OCI-LY3 (cell line): ENCODE results near the gene LENG8.

Experiments used
- H2AFZ ChIP-seq: fragments of 200-600, 300-600 bp; shearing (Covaris generic); 2 replicates; pipeline ENCODE4 v1.6.0; 2014; ENCODE audit warnings: antibody characterized with exemption, low read depth, low read length
- H3K27ac ChIP-seq: fragments of 200-600, 300-600 bp; sonication (generic); 2 replicates; pipeline ENCODE4 v1.5.1; 2014; ENCODE audit warnings: mild to moderate bottlenecking, low read length, moderate library complexity, mixed read lengths
- H3K27me3 ChIP-seq: fragments of 200-600, 300-600 bp; sonication (generic); 2 replicates; pipeline ENCODE4 v1.6.1; 2014; ENCODE audit warnings: low read depth, low read length, mixed read lengths
- H3K36me3 ChIP-seq: fragments of 200-600, 300-600 bp; sonication (generic); replicated peaks from 2 replicates; pipeline ENCODE3; 2014; ENCODE audit warnings: low read depth, low read length, mixed read lengths
- H3K4me1 ChIP-seq: fragments of 300-600, 200-600 bp; sonication (generic); 2 replicates; pipeline ENCODE4 v1.6.1; 2014; ENCODE audit warnings: low read length, mixed read lengths
- H3K4me2 ChIP-seq: fragments of 200-600, 300-600 bp; sonication (generic); 2 replicates; pipeline ENCODE4 v1.6.1; 2014; ENCODE audit warnings: low read length, mixed read lengths
- H3K4me3 ChIP-seq: fragments of 300-600, 200-600 bp; sonication (generic); 2 replicates; pipeline ENCODE4 v1.5.1; 2014; ENCODE audit warnings: antibody characterized with exemption, mild to moderate bottlenecking, low read length, moderate library complexity
- H3K79me2 ChIP-seq: fragments of 300-600, 200-600 bp; shearing (Covaris generic); 2 replicates; pipeline ENCODE4 v1.6.1; 2014; ENCODE audit warnings: mild to moderate bottlenecking, low read length, mixed read lengths
- H3K9ac ChIP-seq: fragments of 300-600, 200-600 bp; shearing (Covaris generic); 2 replicates; pipeline ENCODE4 v1.6.0; 2014; ENCODE audit warnings: mild to moderate bottlenecking, low read length, moderate library complexity
- H3K9me3 ChIP-seq: fragments of 200-600, 300-600 bp; shearing (Covaris generic); 2 replicates; pipeline ENCODE4 v1.6.1; 2014; ENCODE audit warnings: low read length, mixed read lengths; ENCODE audit not compliant: insufficient read depth
- H4K20me1 ChIP-seq: fragments of 200-600, 300-600 bp; sonication (generic); 2 replicates; pipeline ENCODE4 v1.6.1; 2016; ENCODE audit warnings: low read length, mixed read lengths; ENCODE audit not compliant: insufficient read depth
- CTCF ChIP-seq: fragments of 200-600, 300-600 bp; sonication (generic); IDR thresholded peaks from 2 replicates; pipeline ENCODE4 v1.5.1; 2014; ENCODE audit warnings: antibody characterized with exemption, low read length, low read depth
- EZH2phosphoT487 ChIP-seq: fragments of 200-600 bp; shearing (Covaris generic); IDR thresholded peaks from 2 replicates; pipeline ENCODE4 v1.6.1; 2018; ENCODE audit warnings: antibody characterized with exemption, mixed run types, low read depth

LENG8 gene

GRCh38 chr19:54434873-54435214 is 14.2 kb upstream of the LENG8 start:
- 0 out of 2 replicates have a peak, but pooled peaks cover 6% of the 10 kb centered on the region for H3K27me3 ChIP-seq
- H3K4me3 ChIP-seq: no peak overlapping the region
- no peak for TF ChIP-seq CTCF
- no peak overlapping the region for H3K27ac ChIP-seq
- H4K20me1 ChIP-seq: peaks cover 11% of the 10 kb centered on the region; the same call in 1 of the 2 replicates
- no peaks in the 10 kb centered on the region for H3K9me3 ChIP-seq
- no peaks in the 10 kb centered on the region for H3K4me1 ChIP-seq
- no peaks in the 10 kb centered on the region for H3K79me2 ChIP-seq
- peaks cover 4% of the 10 kb centered on the region for H3K36me3 ChIP-seq
- no peak overlapping the region for H2AFZ ChIP-seq
- H3K4me2 ChIP-seq: no peak overlapping the region
- H3K9ac ChIP-seq: no peak overlapping the region

- no peak overlapping the region for H3K9ac ChIP-seq
- no peak overlapping the region for H3K27ac ChIP-seq
- no peaks in the 10 kb centered on the region for H3K4me1 ChIP-seq
Observed at GRCh38 chr19:54435551-54436016, 13.4 kb upstream of the LENG8 start.

GRCh38 chr19:54436031-54436523 is 12.9 kb upstream of the LENG8 start:
- Histone ChIP-seq H3K9me3 (no peaks in the 10 kb centered on the region), H3K4me2 (no peak overlapping the region), H3K36me3 (peaks cover 8% of the 10 kb centered on the region), H3K27me3 (0 out of 2 replicates have a peak, but pooled peaks cover 3% of the 10 kb centered on the region), H3K4me3 (no peak overlapping the region), H4K20me1 (peaks cover 14% of the 10 kb centered on the region; the same call in 1 of the 2 replicates), H3K4me1 (no peaks in the 10 kb centered on the region), H3K9ac (no peak overlapping the region), H3K27ac (no peak overlapping the region), H3K79me2 (no peaks in the 10 kb centered on the region), H2AFZ (no peak overlapping the region)
- no peak for TF ChIP-seq EZH2phosphoT487
- TF ChIP-seq CTCF: no peak

More at GRCh38 chr19:54435551-54436016, 13.4 kb upstream of the LENG8 start:
- 0 out of 2 replicates have a peak, but pooled peaks cover 3% of the 10 kb centered on the region for H3K27me3 ChIP-seq
- H3K79me2 ChIP-seq: no peaks in the 10 kb centered on the region
- no peak overlapping the region for H2AFZ ChIP-seq
- H3K4me2 ChIP-seq: no peak overlapping the region
- no peak for TF ChIP-seq EZH2phosphoT487
- TF ChIP-seq CTCF: no peak
- no peaks in the 10 kb centered on the region for H3K9me3 ChIP-seq
- peaks cover 4% of the 10 kb centered on the region for H3K36me3 ChIP-seq
- H3K4me3 ChIP-seq: no peak overlapping the region
- H4K20me1 ChIP-seq: peaks cover 11% of the 10 kb centered on the region; the same call in 1 of the 2 replicates

GRCh38 chr19:54436628-54437252 is 12.3 kb upstream of the LENG8 start:
- H4K20me1 ChIP-seq: peaks cover 15% of the 10 kb centered on the region; the same call in 1 of the 2 replicates
- H3K36me3 ChIP-seq: peaks cover 8% of the 10 kb centered on the region
- H3K4me1 ChIP-seq: no peaks in the 10 kb centered on the region
- H3K4me2 ChIP-seq: no peak overlapping the region
- no peaks in the 10 kb centered on the region for H3K79me2 ChIP-seq
- H3K27ac ChIP-seq: no peak overlapping the region
- no peak overlapping the region for H3K4me3 ChIP-seq
- no peak for TF ChIP-seq CTCF
- TF ChIP-seq EZH2phosphoT487: no peak
- H3K27me3 ChIP-seq: no peaks in the 10 kb centered on the region
- no peaks in the 10 kb centered on the region for H3K9me3 ChIP-seq
- no peak overlapping the region for H3K9ac ChIP-seq
- no peak overlapping the region for H2AFZ ChIP-seq
